Activated naive CD8-positive, alpha-beta T cell treated with anti-CD3 and anti-CD28 coated beads for 36 hours (primary cell): ENCODE measurements around the gene KCNH2. TPM values are rescaled to one million over a fixed set of nuclear protein-coding genes. Genes with fewer than 3 reads are reported as not detected.
"Not testable (repeated sequence)": the region's sequence is repeated elsewhere in the genome, so short reads cannot be mapped to it uniquely, and the experiment has no call there.

Experiments
- DNase-seq: peaks from one replicate; pipeline ENCODE4 v3.0.0; 2021
- H3K27ac Mint-ChIP-seq: one replicate; pipeline ENCODE4 v1.8.0; 2022; ENCODE audit warnings: mild to moderate bottlenecking, moderate library complexity, mixed read lengths
- H3K27me3 Mint-ChIP-seq: one replicate; pipeline ENCODE4 v1.8.0; 2022; ENCODE audit warnings: mild to moderate bottlenecking, mixed read lengths
- H3K36me3 Mint-ChIP-seq: one replicate; pipeline ENCODE4 v1.8.0; 2021; ENCODE audit warnings: mild to moderate bottlenecking, mixed read lengths
- H3K4me1 Mint-ChIP-seq: one replicate; pipeline ENCODE4 v1.8.0; 2021; ENCODE audit warnings: mixed read lengths
- H3K4me3 Mint-ChIP-seq: one replicate; pipeline ENCODE4 v1.8.0; 2022; ENCODE audit warnings: mild to moderate bottlenecking, moderate library complexity, mixed read lengths
- H3K9me3 Mint-ChIP-seq: one replicate; pipeline ENCODE4 v1.8.0; 2022; ENCODE audit warnings: mixed read lengths
- total RNA-seq, 2 experiments: library from RNA; stranded (reverse); gene quantifications; one replicate each; pipeline ENCODE4 v1.2.3, GENCODE V29; 2021

The KCNH2 gene
- total RNA-seq, 2 experiments from 2014 or later, result 0.22 to 0.45 TPM

DNA sequence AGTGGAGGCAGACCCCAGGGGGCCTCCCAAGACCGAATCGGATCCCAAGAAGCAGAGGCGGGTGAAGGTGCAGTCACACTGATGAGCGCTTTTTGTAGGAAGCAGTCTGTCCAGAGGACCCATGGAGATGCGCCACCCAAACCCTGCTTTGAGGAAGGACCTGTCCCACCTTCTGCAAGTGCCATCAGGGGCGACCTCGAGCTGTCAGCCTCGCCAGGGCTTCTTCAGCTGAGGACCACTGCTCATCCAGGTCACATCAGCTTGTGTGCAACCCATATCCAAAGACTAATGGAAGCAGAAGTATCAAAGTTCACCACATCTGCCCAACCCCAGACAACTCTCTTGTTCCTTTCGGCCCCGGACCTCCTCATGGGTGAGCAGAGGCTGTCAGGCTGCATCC, 61.5 kb downstream of the KCNH2 start:
- Mint-ChIP-seq H3K27ac (no peak overlapping the region), H3K9me3 (no peaks in the 10 kb centered on the region), H3K4me1 (no peaks in the 10 kb centered on the region), H3K27me3 (no peaks in the 10 kb centered on the region), H3K4me3 (no peak overlapping the region), H3K36me3 (no peaks in the 10 kb centered on the region)
- DNase-seq, result no peak

DNA sequence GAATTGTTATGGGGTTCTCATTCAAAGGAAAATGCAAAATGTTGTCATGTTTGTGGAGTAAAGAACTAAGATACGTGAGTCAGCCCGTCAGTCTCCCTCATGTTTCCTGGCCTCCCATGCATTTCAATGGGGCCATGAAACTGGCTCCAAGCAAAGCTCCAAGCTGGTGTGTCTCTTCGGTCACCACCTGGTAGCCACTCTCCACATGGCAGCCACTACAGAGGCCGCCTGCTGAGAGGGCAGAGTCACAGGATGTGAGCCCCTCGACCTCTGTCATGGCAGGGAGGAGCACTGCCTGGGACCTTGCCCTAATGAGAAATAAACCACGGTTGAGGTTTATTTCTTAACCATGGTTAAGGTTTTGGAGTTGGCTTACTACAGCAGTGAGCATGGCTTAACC, 63.2 kb downstream of the KCNH2 start:
- H3K36me3 Mint-ChIP-seq, result no peaks in the 10 kb centered on the region
- H3K27me3 Mint-ChIP-seq, result peaks cover 5% of the 10 kb centered on the region
- DNase-seq, result no peak
- no peak overlapping the region for H3K27ac Mint-ChIP-seq
- no peak overlapping the region for H3K4me3 Mint-ChIP-seq
- no peaks in the 10 kb centered on the region for H3K9me3 Mint-ChIP-seq
- no peaks in the 10 kb centered on the region for H3K4me1 Mint-ChIP-seq

DNA sequence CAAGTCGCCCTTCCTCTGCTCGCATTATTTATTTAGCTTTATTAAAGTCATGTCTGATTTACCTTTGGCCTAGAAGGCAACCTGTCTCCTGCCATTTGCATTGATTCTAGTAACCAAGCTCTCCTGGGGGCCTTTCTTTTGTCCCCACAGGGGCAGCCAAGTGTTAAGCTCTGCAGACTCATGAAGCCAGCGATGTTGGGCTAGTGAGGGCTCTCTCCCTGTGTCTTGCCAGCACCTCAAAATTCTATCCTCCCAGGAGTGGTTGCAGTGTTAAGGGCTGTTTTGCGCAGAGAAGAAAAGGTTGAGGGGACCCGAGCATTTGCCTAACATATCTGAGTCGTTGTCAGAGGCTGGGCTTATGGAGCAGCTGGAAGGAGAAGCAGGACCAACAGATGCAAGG, 63.9 kb downstream of the KCNH2 start:
- Mint-ChIP-seq H3K9me3 (peaks cover 1% of the 10 kb centered on the region), H3K27ac (no peak overlapping the region)

DNA sequence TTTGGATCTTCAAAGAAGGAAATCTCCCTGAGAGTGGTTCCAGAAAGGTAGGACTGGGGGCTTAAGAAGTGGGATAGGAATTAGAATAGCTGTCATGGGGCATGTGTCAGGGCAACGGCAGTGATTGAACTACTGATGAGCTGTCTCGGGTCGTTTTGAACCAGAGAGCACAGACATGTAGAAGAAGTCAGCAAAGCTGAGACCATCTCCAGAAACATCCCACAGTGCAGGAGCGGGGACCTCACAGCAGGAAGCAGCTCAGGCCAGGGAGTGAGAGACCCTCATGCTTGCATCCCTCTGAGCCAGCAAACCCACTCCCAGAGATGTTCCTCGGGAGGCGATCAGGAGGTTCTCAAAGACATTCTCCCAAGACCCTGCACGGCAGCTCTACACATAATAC, 65.7 kb downstream of the KCNH2 start:
- no peak overlapping the region for H3K4me3 Mint-ChIP-seq
- DNase-seq, result no peak
- peaks cover 7% of the 10 kb centered on the region for H3K4me1 Mint-ChIP-seq
- peaks cover 8% of the 10 kb centered on the region for H3K27me3 Mint-ChIP-seq
- H3K27ac Mint-ChIP-seq, result no peak overlapping the region
- H3K36me3 Mint-ChIP-seq, result no peaks in the 10 kb centered on the region
- peaks cover 1% of the 10 kb centered on the region for H3K9me3 Mint-ChIP-seq

More for the DNA sequence above, 63.9 kb downstream of the KCNH2 start:
- Mint-ChIP-seq H3K4me1 (peaks cover 4% of the 10 kb centered on the region), H3K27me3 (peaks cover 8% of the 10 kb centered on the region), H3K4me3 (no peak overlapping the region), H3K36me3 (no peaks in the 10 kb centered on the region)
- DNase-seq, result no peak

DNA sequence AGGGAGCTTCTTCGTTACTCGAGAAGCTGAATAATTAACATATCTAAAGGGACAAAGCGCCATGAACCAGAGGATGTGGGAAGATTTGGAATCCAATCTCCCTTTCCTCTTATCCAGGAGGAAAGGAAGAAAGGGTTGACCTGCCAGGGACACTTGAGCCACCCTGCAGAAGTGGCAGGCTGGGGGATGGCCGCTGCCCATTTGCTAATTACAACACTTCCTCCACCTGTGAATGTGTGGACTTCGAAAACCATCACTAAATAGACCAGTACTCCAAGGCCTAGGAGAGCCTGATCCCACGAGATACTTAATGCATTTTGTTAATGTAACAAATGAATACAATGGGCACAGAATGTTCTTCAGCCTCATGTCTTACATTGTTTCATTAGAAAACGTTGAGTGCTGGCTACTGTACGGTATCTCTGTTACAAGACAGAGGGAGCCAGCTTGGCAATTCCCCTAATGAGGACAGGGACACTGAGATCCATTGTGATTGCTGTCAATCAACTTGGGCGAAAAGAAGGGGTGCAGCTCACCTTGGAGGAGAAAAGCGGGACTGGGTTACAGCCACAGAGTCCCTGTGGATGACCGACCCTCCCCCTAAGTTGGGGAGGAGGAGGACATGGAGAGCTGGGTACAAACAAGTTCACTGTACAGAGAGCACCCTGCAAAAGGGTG, 66.4 kb downstream of the KCNH2 start:
- Mint-ChIP-seq H3K27me3 (peaks cover 8% of the 10 kb centered on the region), H3K4me3 (no peak overlapping the region), H3K27ac (no peak overlapping the region), H3K36me3 (no peaks in the 10 kb centered on the region), H3K9me3 (peaks cover 1% of the 10 kb centered on the region), H3K4me1 (peaks cover 7% of the 10 kb centered on the region)
- no peak for DNase-seq

DNA sequence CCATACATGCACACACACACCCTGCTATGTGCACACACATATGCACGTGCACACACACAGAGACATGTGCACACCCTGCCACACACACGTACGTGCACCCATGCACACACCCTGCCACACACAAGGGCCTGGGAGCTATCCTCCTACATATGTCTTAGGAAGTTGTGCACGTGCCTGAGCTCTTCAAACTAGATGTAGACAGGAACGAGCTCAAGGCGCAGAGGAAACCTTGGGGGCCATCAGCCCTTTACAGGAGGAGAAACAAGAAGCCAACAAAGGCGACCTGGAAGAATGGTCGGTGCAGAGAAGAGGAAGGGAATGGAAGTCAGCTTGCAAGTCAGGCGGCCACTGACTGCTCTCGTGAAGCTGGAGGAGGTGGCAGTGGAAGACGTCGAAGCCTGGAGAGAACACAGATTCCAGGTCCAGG, 67.1 kb downstream of the KCNH2 start:
- H3K4me3 Mint-ChIP-seq, result no peak overlapping the region

DNA sequence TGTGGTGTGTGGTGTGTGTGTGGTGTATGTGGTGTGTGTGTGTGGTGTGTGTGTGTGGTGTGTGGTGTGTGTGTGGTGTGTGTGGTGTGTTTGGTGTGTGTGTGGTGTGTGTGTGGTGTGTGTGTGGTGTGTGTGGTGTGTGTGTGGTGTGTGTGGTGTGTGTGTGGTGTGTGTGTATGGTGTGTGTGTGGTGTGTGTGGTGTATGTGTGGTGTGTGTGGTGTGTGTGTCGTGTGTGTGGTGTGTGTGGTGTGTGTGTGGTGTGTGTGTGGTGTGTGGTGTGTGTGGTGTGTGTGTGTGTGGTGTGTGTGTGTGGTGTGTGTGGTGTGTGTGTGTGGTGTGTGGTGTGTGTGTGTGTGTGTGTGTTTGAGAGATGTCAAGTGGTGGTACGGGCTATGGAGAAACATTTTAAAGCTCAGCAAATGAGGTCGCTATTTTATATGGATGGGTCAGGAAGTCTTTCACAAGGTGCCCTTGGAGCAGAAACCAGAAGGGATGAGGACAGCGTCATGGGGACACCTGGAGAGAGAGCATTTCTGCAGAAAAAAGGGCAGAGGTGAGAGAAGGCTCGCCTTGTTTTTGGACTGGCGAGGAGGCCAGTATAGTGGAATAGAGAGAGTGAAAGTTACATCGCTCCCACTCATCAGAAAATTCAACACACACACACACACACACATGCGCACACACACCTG, 67.7 kb downstream of the KCNH2 start:
- H3K27ac Mint-ChIP-seq, H3K36me3 Mint-ChIP-seq, H3K4me1 Mint-ChIP-seq, DNase-seq, H3K9me3 Mint-ChIP-seq, H3K4me3 Mint-ChIP-seq: not testable (repeated sequence)
- peaks cover 11% of the 10 kb centered on the region for H3K27me3 Mint-ChIP-seq

More for the DNA sequence above, 67.1 kb downstream of the KCNH2 start:
- Mint-ChIP-seq H3K9me3 (peaks cover 1% of the 10 kb centered on the region), H3K27ac (no peak overlapping the region), H3K36me3 (no peaks in the 10 kb centered on the region), H3K4me1 (peaks cover 7% of the 10 kb centered on the region), H3K27me3 (peaks cover 8% of the 10 kb centered on the region)
- no peak for DNase-seq

DNA sequence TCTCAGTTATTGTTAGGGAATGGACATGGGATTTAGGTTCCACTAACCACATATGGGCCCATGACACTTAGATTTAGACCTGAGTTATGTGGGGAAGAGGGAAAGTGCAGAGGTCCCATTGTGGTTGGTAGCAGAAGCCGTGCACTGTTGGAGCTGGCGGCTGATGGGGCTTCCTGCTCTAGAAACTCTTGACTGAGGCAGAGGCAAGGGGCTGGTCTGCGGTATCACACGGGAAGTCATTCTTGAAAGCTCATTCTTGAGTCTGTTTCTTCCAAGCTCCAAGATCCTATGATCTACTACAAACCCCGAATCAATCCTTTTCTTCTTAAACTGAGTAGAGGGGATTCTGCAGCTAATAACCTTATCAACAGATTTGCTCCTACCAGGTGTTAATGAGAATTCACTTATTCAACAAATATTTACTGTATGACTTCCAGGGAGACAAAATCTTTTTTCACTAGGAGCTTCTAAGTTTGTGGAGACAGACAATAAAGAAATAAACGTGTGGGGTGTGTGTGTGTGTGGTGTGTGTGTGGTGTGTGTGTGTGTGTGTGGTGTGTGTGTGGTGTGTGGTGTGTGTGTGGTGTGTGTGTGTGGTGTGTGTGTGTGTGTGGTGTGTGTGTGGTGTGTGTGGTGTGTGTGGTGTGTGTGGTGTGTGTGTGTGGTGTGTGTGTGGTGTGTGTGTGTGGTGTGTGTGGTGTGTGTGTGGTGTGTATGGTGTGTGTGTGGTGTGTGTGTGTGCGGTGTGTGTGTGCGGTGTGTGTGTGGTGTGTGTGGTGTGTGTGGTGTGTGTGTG, 68.7 kb downstream of the KCNH2 start:
- Mint-ChIP-seq H3K36me3 (no peaks in the 10 kb centered on the region), H3K9me3 (peaks cover 1% of the 10 kb centered on the region), H3K4me1 (peaks cover 7% of the 10 kb centered on the region), H3K4me3 (no peak overlapping the region), H3K27me3 (peaks cover 14% of the 10 kb centered on the region), H3K27ac (no peak overlapping the region)
- peak; percentile 20 for DNase-seq

DNA sequence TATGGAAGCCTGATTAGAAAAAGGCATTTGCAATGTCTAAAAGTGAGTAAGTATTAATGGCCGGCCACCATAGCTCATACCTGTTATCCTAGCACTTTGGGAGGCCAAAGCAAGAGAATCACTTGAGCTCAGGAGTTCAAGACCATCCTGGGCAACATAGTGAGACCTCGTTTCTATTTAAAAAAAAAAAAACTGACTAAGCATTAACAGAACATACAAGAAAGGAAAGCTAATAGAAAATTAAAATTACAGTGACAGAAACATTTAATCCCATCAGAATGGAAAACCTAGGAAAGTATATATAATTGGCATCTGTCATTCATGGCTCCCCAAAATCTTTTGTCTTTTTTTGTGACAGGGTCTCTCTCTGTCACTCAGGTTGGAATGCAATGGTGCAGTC, 69.9 kb downstream of the KCNH2 start:
- Mint-ChIP-seq H3K27ac (no peak overlapping the region), H3K4me3 (no peak overlapping the region), H3K9me3 (peaks cover 1% of the 10 kb centered on the region), H3K4me1 (peaks cover 11% of the 10 kb centered on the region), H3K27me3 (peaks cover 23% of the 10 kb centered on the region), H3K36me3 (no peaks in the 10 kb centered on the region)
- DNase-seq, result no peak

DNA sequence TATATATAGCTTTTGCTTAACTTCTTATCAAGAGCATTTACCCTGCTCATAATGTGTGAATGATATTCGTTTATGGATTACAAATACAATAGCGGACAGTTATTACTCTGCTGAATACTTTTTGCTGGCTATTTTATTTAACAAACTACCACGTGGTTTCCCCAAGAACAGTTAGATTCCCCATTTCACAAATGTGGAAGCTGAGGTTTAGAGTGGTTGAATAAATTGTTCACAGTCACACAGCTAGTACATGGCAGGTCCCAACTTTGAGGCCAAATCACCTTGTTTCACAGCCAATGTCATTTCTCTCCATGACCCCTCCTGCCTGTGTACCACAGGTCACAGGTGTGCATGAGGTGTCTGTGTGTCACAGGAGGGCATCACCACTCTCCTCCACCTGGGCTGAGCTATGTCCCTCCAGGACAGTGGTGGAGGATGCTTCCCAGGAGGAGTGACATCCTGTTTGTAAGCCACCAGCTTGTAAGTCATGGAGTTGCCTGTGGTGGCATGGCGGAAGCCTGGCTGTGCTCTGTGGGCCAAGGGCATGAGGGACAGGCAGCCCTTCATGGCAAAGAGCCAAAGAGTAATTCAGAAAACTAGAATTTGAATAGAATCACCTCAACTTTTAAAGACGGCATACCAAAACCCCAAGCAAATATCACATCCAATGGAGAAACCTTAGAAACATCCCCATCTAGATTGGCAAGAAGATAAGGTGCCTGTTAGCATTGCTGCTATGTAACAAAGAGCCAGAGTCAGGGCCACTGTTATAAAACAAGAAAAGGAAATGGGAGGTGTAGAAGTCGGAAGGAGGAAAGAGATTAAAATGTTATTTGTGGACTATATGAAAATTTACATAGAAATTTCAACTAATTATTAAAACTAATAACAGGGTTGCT, 73.9 kb downstream of the KCNH2 start:
- Mint-ChIP-seq H3K27me3 (peaks cover 43% of the 10 kb centered on the region), H3K36me3 (no peaks in the 10 kb centered on the region), H3K27ac (no peak overlapping the region), H3K4me3 (no peak overlapping the region), H3K4me1 (peaks cover 8% of the 10 kb centered on the region), H3K9me3 (no peaks in the 10 kb centered on the region)
- no peak for DNase-seq

DNA sequence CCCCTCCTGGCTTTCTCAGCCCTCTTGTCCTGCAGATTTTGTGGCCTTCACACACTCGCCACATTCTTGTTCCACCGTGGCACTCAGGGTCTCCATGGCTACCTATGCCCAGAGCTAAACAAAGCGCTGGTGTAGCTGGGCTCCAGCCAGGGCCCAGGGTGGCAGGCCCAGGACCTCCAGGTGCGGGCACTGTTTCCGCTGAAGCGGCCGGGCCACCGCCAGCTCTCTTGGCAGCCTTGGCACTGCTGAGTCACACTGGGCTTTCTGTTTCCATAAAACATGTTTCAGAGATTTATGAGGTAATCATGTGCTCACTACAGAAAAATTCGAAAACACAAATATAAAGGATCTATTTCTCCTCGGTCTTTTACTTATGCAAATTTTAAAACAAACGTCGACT, 74.5 kb downstream of the KCNH2 start:
- H3K36me3 Mint-ChIP-seq, result no peaks in the 10 kb centered on the region
- no peaks in the 10 kb centered on the region for H3K9me3 Mint-ChIP-seq
- no peak overlapping the region for H3K27ac Mint-ChIP-seq
- peaks cover 45% of the 10 kb centered on the region for H3K27me3 Mint-ChIP-seq
- H3K4me3 Mint-ChIP-seq, result no peak overlapping the region
- peaks cover 6% of the 10 kb centered on the region for H3K4me1 Mint-ChIP-seq
- DNase-seq, result peak; percentile 26

DNA sequence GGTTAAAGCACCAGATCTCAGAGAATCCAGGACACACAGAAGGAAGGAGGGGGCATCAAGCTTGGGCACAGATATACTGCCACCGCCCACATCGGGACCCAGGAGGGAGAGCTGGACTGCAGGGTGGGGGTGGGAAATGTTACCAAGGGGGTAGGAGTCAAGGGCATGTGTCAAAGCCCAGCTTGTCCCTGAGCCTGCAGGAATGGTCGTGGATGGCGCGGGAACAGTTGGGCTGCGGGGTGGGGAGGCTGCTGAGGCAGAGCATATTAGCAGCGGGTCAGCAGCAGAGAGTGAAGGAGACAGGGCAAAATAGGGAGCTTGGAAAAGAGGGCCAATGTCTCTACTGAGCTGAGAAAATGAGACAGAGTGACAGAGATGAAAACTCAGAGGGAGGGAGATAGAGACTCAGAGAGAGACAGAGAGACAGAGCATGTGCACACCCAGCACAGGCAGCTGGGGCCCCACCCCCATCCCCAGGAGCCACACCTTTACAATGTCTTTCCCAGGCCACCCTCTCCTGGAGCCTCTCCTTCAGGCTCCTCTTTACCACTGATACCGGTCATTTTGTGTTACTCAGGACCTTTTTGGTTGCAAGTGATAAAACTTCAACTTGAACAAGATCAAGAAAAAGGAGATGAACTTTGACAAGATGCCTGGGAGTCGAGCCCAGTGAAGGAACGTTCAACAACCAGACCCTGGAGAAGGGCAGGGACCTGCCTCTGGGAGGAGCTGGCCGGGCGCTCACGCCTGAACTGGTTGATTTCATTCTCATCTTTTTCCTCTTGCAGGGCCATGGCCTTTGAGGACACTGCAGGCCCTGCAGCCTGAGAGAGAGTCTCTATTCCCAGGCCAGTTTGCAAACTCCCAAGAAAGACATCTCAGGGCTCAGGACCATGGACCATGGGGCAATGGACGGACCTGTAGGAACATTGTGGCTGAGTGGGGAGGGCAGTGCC, 75.8 kb downstream of the KCNH2 start:
- H3K27me3 Mint-ChIP-seq, result peaks cover 54% of the 10 kb centered on the region
- H3K36me3 Mint-ChIP-seq, result no peaks in the 10 kb centered on the region

DNA sequence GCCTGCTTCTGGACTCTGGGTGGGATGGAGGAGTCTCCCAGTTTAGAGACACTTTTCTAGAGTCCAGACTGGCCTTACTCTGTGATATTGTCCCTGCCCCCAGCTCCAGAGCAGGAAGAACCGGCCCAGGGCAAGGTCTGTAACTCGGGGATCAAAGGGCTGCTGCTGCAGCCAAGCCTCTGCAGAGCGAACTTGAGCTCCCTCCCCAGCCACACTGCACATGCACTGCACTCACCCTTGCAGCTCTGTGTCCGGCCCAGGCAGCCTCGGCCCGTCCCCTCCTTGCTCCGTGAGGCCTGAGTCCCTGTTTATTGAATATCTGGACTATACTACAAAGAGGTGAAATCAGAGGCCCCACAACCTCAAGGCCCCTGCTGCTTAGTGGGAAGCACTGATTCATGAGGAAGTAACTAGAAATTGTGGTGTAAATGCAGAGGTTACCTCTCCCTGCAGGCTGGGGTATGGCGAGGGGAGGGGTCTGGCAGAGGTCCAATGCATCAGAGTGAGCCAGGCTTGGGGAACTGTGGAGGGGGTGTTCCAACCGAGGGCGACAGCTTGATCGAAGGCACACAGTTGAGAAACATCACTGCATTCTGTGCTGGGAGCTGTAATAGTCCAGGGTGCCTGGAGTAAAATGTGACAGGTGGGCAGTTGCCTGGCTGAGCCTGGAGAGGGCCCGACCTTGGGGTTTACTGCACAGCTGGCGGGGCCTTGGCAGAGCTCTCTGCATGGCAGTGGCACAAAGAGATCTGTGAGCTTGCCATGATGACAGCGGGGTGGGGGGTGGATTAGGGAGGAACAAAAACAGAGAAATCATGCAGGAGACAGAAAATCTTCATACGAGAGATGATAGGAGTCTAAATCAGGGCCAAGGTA, 76.7 kb downstream of the KCNH2 start:
- Mint-ChIP-seq H3K27me3 (peaks cover 61% of the 10 kb centered on the region), H3K4me1 (peaks cover 16% of the 10 kb centered on the region), H3K36me3 (no peaks in the 10 kb centered on the region), H3K9me3 (no peaks in the 10 kb centered on the region), H3K4me3 (no peak overlapping the region), H3K27ac (no peak overlapping the region)
- no peak for DNase-seq

More for the DNA sequence above, 75.8 kb downstream of the KCNH2 start:
- Mint-ChIP-seq H3K4me1 (peaks cover 15% of the 10 kb centered on the region), H3K4me3 (no peak overlapping the region), H3K27ac (no peak overlapping the region), H3K9me3 (no peaks in the 10 kb centered on the region)
- DNase-seq, result no peak
